NOMO-1 treated with DMSO at 0.1 percent for 48 hours (cell line): ENCODE measurements around the gene DGUOK.
"Not testable (repeated sequence)": the region's sequence is repeated elsewhere in the genome, so short reads cannot be mapped to it uniquely, and the experiment has no call there.

ENCODE experiments used
- DNase-seq: peaks from one replicate; lab custom pipeline; 2025; ENCODE audit not compliant: unreplicated experiment; lab: John Stamatoyannopoulos, UW

DGUOK gene

DNA sequence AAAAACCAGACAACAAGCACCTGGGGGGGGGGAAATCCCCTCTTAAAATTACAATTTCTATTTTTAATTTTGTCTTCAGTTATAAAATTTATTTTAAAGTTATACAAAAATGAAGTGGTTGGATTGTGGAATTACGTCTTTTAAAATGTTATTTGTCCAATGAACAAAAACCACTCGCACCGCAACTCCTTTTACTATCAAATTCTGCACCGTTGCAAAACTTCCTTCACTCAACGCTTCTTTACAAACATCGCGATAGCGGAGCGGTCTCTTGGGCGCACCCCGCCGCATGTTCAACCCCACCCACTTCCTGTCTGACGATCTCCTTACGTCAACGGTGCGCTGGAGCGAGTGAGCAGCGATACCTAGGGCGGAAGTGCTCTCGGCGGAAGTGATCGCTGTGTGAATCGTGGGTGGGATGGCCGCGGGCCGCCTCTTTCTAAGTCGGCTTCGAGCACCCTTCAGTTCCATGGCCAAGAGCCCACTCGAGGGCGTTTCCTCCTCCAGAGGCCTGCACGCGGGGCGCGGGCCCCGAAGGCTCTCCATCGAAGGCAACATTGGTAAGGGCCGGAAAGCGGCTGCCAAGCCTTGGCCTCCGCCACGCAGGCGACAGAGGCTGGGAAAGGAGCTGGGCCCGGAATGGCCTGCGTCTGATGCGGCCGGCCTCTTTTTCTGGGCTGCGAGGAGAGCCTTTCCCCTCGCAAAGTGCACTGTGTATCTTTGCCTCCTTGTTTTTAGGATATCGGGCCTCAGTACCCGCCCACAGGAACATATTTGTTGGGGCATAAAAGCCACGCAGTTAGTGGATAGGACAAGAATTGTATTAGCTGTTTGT, at the start of gene DGUOK:
Gene DGUOK, plus strand, starts transcription at position 388 of the 835 bp plus-strand sequence. Its CDS starts 31 bp downstream, at position 419.
- DNase-seq, result peak; percentile 99

DNA sequence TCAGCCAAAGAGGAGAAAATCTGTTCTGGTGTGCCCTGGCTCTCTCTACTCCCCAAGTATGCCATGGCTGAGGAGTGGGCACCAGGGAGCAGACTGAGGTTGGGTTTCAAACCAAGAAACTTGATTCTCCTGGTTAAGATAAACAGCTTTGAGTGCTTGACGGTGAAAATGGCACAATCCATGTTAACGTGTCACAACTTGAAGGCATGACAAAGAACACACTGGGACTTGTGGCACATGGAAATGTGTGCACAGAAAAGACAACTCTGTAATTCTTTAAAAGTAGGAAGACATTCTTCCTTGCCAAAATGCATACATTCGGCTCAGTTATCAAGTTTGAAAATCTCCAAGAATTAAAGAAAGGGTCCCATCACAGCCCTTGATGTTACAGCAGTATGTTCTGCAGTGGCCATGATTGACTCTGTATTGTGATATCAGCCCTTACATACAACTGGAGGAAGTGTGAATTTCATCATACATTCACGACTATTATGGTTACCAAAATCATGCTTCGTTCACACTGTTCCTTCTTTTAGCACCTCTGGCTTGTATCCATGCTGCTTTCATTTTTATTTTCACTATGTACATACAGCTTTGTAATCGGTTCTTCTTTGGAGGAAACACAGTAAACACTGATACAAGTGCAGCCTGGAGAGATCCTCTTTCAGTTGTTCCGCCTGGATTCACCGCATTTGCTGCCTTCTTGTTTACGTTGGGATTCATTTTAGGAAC, 49.4 kb upstream of the DGUOK start:
- DNase-seq, result peak; percentile 92

- not testable (repeated sequence) for DNase-seq
These were observed 48.7 kb upstream of the DGUOK start for GRCh38 chr2:73877984-73878383.

DNA sequence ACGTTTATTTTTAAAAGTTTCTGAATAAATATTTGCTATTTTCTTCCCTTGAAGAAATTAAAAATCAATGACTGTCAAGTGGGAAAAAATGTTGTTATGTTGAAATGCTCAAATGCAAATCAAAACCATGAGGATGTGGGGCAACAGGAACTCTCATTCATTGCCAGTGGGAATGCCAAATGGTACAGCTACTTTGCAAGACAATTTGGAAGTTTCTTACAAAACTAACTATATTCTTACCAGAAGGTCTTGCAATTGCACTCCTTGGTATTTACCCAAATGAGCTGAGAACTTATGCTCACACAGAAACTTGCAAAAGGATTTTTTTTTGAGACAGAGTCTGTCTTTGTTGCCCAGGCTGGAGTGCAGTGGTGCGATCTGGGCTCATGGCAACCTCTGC, 41.3 kb upstream of the DGUOK start:
- no peak for DNase-seq

GRCh38 chr2:73886357-73886756, 40.3 kb upstream of the DGUOK start:
- DNase-seq, result no peak

- not testable (repeated sequence) for DNase-seq
These were observed 38.9 kb upstream of the DGUOK start for GRCh38 chr2:73887596-73888353.

DNA sequence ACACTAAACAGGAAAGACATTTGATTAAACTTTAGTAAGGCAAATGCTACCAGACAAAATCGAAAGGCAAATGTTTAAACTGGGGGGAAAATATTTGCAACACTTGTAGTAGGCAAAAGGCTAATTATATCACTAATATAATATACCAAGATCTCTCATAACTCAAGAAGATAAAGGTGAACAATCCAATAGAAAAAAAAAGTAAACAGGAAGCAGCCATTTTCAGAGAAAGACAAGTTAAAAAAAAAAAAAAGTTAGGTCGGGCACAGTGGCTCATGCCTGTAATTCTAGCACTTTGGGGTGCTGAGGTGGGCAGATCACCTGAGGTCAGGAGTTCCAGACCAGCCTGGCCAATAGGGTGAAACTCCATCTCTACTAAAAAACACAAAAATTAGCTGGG, 38.3 kb upstream of the DGUOK start:
- DNase-seq, result no peak

DNA sequence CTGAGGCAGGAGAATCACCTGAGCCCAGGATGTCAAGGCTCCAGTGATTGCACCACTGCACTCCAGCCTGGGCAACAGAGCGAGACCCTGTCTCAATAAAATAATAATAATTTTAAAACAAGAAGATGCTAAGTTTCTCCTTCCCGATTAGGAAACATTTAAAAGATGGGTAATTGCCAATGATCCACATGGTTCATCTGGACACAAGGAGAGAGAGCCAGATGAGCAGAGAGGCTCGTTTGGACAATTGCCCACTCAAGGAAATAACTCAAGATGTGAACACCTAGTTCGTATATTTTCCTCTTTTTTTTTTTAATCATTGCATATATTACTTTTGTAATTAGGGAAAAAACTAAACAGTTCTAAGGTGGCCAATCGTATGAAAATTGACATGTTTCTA, 37.5 kb upstream of the DGUOK start:
- no peak for DNase-seq

- no peak for DNase-seq
These were observed 36.2 kb upstream of the DGUOK start for GRCh38 chr2:73890301-73891092.

DNA sequence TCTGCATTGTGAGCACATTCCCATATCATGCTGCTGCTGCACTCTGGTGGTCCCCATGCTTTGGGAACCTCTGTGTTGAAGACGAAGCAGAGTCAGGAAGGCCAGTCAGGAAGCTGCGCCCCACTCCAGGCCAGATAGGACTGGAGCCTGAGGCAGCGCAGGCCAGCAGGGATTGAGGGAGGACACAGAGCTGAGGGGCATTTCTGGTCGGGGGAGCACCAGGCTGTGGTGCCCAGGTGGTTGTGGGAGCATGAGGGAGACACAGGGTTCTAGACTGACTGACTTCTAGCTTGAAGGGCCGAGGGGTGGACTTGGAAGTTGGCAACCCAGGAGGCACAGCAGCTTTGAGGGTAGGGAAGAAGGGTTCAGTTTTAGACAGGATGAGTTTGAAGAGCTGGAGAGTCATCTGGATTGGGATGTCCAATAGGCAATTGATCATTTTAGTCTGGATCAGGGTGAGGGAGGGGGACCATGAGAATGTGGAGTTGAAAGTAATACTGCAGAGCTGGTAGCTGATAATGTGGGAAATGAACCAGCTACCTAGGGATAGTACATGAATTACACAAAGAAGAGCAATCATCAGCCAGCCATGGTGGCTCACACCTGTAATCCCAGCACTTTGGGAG, 35.3 kb upstream of the DGUOK start:
- no peak for DNase-seq

GRCh38 chr2:73892631-73893329, 33.9 kb upstream of the DGUOK start, which contains the start of gene ACTG2:
TSS of gene ACTG2 (plus strand) at chr2:73893008. CDS start at chr2:73901312, 8,304 bp downstream.
- no peak for DNase-seq

DNA sequence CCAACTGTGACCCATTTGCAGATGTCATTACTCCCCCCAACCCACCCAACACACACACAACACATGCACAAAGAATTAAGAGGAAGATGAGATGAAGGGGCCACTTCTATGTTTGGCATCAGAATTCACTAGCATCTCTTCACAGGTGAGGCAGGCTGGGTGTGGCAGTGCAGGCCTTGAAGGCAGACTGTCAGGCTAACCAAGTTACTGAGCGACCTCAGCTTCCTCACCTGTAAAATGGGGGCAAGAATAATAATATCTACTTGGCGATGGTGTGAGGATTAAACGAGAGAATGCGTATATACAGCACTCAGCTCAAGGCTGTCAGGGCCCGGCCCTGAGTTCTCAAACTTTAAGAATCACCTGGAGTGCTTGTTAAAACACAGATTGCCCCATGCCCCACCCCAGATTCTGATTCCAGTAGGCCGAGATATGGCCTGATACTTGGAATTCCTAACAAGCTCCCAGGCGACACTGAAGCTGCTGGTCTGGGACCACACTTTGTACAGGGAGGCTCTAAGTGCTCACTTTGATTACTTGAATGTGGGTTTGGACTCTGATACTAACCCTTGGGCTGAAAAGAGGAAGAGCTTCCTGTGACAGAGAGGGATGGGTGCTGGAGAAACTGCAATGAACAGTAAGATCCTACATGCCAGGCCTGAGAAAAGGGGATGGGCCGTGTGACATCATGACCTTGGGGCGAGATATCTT, 32.8 kb upstream of the DGUOK start:
- DNase-seq, result no peak

- DNase-seq, result no peak
These were observed 32.2 kb upstream of the DGUOK start for GRCh38 chr2:73894475-73894850.

- DNase-seq, result no peak
These were observed 31.8 kb upstream of the DGUOK start for GRCh38 chr2:73894877-73895276.

DNA sequence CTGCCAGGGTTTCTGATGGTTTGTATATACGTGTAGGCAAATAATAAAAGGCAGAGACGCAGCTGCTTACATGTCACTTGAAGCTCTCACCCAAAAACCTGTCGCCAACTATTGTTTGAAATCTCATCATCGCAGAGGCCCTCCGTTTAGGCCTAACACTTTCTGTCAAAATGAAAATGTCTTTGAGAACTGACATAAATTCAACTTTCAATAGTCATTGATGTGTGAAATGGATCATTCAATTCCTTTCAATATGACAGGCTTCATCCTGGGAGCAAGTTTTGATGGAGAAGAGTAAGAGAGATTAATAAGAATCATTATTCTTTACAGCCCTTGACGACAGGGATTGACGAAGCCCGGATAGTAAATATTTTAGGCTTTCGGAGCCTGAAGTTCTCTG, 31.2 kb upstream of the DGUOK start:
- no peak for DNase-seq

DNA sequence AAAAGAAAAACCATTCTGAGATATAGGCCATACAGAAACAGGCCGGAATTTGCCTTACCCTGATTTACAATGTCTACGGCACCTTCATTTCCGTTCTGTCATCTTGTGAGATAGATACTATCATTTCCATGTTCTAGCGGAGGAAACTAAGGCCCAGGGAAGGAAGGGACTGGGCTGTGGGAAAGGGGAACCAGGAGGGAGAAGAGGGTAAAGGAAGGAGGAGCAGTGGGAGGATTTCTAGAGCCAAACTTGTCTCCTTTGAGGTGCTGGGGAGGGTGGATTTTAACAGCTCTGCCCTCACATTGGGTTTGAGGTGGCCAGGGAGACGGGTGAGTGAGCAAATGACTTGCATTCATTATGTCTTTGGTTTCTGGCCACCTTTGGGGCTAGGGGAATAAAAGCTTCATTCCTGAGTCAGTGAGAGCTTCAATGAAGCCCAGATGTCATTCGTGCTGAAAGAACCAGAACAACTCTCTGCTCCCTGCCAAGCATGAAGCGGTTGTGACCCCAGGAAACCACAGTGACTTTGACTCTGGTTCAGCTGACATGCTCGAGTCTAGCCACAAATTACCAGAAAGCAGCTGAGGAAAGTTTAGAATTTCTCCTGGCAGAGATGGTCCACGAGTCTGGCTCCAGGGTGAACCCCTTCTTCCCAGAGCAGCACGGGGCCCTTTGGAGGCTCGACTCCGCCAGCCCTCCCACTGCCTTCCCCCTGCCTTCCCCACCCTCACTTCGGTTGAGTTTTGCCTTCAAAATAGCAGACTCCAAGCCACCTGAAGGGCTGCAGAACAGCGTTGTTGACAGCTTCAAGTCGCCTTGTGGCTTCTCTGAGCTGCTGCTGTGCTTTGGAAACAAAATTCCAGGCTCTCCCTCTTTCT, 30.1 kb upstream of the DGUOK start:
- no peak for DNase-seq

GRCh38 chr2:73897240-73897583, 29.5 kb upstream of the DGUOK start:
- DNase-seq, result no peak

DNA sequence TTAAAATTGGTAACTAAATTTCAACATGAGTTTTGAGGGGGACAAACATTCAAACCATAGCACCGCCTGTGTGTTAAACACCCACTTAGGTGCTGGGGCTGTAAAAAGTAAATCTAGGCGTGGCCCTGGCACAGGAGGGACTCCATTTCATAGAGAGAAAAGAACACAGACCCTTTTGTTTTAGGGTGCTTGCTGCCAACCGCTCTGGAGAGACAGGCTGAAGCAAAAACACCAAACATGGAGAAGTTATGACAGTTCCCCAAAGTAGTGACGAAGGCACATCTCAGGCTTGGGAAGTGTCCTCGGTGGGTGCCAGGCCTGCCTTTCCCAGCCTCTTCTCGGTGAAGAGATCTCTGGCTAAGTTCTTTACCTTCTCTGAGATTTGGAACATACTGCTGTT, 28.7 kb upstream of the DGUOK start:
- DNase-seq, result no peak
